NT2/D1 (cell line): ENCODE data around the gene POMGNT2.

Experiments
- DNase-seq: peaks from one replicate; pipeline ENCODE4 v3.0.0-alpha.2; 2011; ENCODE audit warnings: low read depth, low spot score
- H3K27me3 ChIP-seq: 2 replicates; pipeline ENCODE4 v1.6.0; 2011; ENCODE audit warnings: mild to moderate bottlenecking; ENCODE audit not compliant: insufficient read length, insufficient read depth
- H3K36me3 ChIP-seq: 2 replicates; pipeline ENCODE4 v1.6.1; 2011; ENCODE audit warnings: mild to moderate bottlenecking, low read length, mixed read lengths; ENCODE audit not compliant: insufficient read depth, insufficient read length
- H3K4me1 ChIP-seq: 2 replicates; pipeline ENCODE4 v1.5.1; 2011; ENCODE audit not compliant: insufficient read depth, insufficient read length
- H3K4me3 ChIP-seq: 2 replicates; pipeline ENCODE4 v1.5.1; 2011; ENCODE audit warnings: low read depth; ENCODE audit not compliant: insufficient read length
- H3K9ac ChIP-seq: 2 replicates; pipeline ENCODE4 v1.6.0; 2011; ENCODE audit warnings: low read depth; ENCODE audit not compliant: insufficient read length
- H3K9me3 ChIP-seq: 2 replicates; pipeline ENCODE4 v1.5.1; 2011; ENCODE audit warnings: mild to moderate bottlenecking, low read length; ENCODE audit not compliant: insufficient read depth
- SUZ12 ChIP-seq: IDR thresholded peaks from 2 replicates; pipeline ENCODE4 v1.6.1; 2011; ENCODE audit not compliant: insufficient read length, insufficient read depth; ENCODE audit errors: extremely low read depth
- YY1 ChIP-seq: IDR thresholded peaks from 2 replicates; pipeline ENCODE4 v1.6.1; 2011; ENCODE audit not compliant: insufficient read length, insufficient read depth
- ZNF274 ChIP-seq: IDR thresholded peaks from 2 replicates; pipeline ENCODE4 v1.6.1; 2011; ENCODE audit warnings: mild to moderate bottlenecking, low read depth, low read length

POMGNT2 gene

DNA sequence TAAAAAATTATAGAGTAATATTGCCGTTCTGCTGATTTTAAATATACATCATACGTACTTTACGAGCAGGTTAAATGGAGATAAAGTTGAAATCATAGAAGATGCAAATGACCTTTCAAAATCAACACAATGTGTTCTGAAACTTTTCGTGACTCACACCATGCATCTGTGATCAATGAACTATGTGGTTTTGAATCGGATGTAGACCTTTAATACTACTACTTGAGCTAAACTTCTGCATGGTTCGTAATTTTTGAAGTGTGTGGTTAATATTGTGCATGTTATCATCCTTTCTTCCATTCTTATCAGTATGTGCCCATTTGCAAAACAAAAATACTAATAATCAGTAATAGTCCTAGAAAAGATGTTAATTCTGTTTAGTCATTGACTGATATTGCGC, 67.9 kb downstream of the POMGNT2 start:
- Histone ChIP-seq H3K27me3 (no peaks in the 10 kb centered on the region), H3K9ac (no peak overlapping the region), H3K4me1 (no peaks in the 10 kb centered on the region), H3K9me3 (no peaks in the 10 kb centered on the region), H3K4me3 (no peak overlapping the region), H3K36me3 (no peaks in the 10 kb centered on the region)
- no peak for DNase-seq
- TF ChIP-seq ZNF274: no peak
- no peak for TF ChIP-seq SUZ12
- TF ChIP-seq YY1: no peak

DNA sequence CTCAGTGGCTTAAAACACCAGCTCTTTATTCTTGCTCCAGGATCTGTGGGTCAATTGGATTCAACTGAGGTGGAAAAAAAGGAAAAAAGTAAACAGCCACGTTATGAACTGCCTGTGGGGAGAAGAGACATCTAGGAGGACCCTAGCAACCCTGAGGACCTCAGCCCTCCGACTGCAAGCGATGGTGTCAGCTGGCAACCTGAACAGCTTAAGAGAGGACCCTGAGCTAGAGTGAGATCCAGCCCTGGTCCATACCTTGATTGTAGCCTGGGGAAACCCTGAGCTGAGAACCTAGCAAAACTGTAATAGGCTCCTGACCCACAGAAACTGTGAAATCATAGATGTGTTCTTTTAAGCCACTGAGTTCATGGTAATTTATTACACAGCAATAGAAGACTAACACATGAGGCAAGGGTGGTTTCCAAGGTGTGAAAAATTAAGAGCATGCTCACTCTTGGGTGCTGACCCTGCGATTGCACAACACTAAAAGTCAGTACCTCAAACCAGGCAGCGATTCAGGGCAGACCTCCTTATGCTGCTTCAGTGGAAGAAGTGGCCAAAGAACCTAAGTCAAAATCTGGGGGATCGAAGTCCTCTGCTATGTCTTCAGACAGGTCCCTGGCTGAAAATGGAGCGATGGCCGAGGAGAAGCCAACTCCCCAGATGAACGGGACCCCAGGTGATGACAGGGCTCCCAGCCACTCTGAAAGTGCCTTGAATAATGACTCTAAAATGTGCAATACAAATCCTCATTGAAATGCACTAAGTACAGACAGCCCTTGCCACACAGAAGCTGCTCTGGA, 69.1 kb downstream of the POMGNT2 start:
- no peak for DNase-seq
- Histone ChIP-seq H3K9ac (no peak overlapping the region), H3K27me3 (no peaks in the 10 kb centered on the region), H3K4me1 (no peaks in the 10 kb centered on the region), H3K9me3 (no peaks in the 10 kb centered on the region), H3K36me3 (peaks cover 4% of the 10 kb centered on the region), H3K4me3 (no peak overlapping the region)
- no peak for TF ChIP-seq YY1
- TF ChIP-seq ZNF274: no peak
- TF ChIP-seq SUZ12: no peak

- H3K9me3 ChIP-seq: no peaks in the 10 kb centered on the region
- no peaks in the 10 kb centered on the region for H3K27me3 ChIP-seq
- no peak overlapping the region for H3K9ac ChIP-seq
- TF ChIP-seq YY1 (no peak), ZNF274 (no peak), SUZ12 (no peak)
- no peak overlapping the region for H3K4me3 ChIP-seq
- no peak for DNase-seq
- H3K36me3 ChIP-seq: peaks cover 4% of the 10 kb centered on the region
- no peaks in the 10 kb centered on the region for H3K4me1 ChIP-seq
Measured at GRCh38 chr3:43035801-43036365, 70.0 kb downstream of the POMGNT2 start.

DNA sequence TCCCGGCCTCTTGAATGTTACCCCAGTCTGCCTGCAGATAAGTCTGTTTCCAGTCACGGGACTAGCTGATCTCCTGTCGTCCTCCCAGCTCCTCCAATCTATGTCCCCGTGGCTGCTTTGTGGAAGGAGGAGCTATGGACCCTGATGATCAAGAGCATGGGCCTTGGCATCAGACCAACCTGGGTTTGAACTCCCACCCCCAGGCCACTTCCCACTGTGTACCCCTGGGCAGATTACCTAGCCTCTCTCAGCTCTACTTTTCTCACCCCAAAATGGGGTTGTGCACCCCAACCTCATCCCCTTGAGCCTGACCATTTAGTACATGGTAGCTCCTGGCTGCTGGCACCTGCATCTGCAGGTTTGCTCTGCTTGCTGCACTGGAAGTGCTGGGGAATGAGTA, 71.0 kb downstream of the POMGNT2 start:
- H3K9me3 ChIP-seq: no peaks in the 10 kb centered on the region
- no peak for TF ChIP-seq ZNF274
- TF ChIP-seq YY1: no peak
- TF ChIP-seq SUZ12: no peak
- peaks cover 4% of the 10 kb centered on the region for H3K36me3 ChIP-seq
- H3K9ac ChIP-seq: no peak overlapping the region
- no peak overlapping the region for H3K4me3 ChIP-seq
- no peak for DNase-seq
- no peaks in the 10 kb centered on the region for H3K27me3 ChIP-seq
- no peaks in the 10 kb centered on the region for H3K4me1 ChIP-seq

- Histone ChIP-seq H3K4me1 (no peaks in the 10 kb centered on the region), H3K4me3 (no peak overlapping the region), H3K9me3 (no peaks in the 10 kb centered on the region), H3K36me3 (peaks cover 4% of the 10 kb centered on the region), H3K9ac (no peak overlapping the region), H3K27me3 (no peaks in the 10 kb centered on the region)
- DNase-seq: no peak
- TF ChIP-seq YY1 (no peak), ZNF274 (no peak)
Measured at GRCh38 chr3:43034200-43034599, 71.7 kb downstream of the POMGNT2 start.

- no peaks in the 10 kb centered on the region for H3K27me3 ChIP-seq
- H3K36me3 ChIP-seq: peaks cover 4% of the 10 kb centered on the region
- no peaks in the 10 kb centered on the region for H3K4me1 ChIP-seq
- TF ChIP-seq ZNF274 (no peak), SUZ12 (no peak), YY1 (no peak)
- no peak for DNase-seq
- H3K4me3 ChIP-seq: no peak overlapping the region
- H3K9me3 ChIP-seq: peaks cover 6% of the 10 kb centered on the region; the same call in 1 of the 2 replicates
- H3K9ac ChIP-seq: no peak overlapping the region
Measured at GRCh38 chr3:43032646-43033628, 72.9 kb downstream of the POMGNT2 start.
